HT-29 (cell line): Measurements from ENCODE around the gene ERRFI1. TPM values are rescaled to one million over a fixed set of nuclear protein-coding genes. Genes with fewer than 3 reads are reported as not detected.
"Not testable (repeated sequence)": the region's sequence is repeated elsewhere in the genome, so short reads cannot be mapped to it uniquely, and the experiment has no call there.

Experiments used
- DNase-seq: peaks from one replicate; pipeline ENCODE4 v3.0.0-alpha.2; 2015; ENCODE audit warnings: low spot score
- small RNA-seq: library from RNA; depleted of rRNA; stranded (forward); fragments of <200 nt; gene quantifications from one replicate; pipeline ENCODE3, GENCODE V24; 2014
- total RNA-seq: library from RNA; depleted of rRNA; stranded (reverse); fragments of >200 nt; shearing (Covaris generic); gene quantifications from 2 replicates; pipeline ENCODE4 v1.2.3, GENCODE V29; 2014; rRNA removed

The ERRFI1 gene
- total RNA-seq, 1 experiment from 2014 or later, result 76.1 TPM

GRCh38 chr1:7972285-7972684 is 53.8 kb downstream of the ERRFI1 start:
- no peak for DNase-seq

GRCh38 chr1:7971024-7971423 is 55.1 kb downstream of the ERRFI1 start:
- DNase-seq, result no peak

DNA sequence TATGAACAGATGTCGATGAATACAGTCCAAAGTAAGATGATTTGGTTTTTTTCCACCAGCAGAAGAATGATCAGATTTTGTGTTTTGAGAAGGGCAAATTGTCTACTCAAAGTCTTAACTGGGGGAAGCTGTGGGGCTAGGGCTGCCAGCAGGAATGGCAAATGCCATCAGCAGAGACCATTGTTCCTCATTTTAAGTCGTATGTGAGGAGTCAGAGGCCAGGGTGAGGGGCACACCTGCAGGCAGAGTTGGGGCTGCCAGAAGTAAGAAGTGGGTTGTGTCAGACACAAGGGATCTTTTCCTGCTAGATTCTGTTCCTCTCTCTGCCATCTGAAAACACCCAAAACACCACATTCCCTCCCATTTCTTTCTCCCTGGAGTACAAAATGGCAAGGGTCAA is 55.9 kb downstream of the ERRFI1 start:
- DNase-seq, result no peak

GRCh38 chr1:7967651-7968050 is 58.5 kb downstream of the ERRFI1 start:
- no peak for DNase-seq

- DNase-seq, result no peak
Measured at GRCh38 chr1:7967196-7967595, 58.9 kb downstream of the ERRFI1 start.

DNA sequence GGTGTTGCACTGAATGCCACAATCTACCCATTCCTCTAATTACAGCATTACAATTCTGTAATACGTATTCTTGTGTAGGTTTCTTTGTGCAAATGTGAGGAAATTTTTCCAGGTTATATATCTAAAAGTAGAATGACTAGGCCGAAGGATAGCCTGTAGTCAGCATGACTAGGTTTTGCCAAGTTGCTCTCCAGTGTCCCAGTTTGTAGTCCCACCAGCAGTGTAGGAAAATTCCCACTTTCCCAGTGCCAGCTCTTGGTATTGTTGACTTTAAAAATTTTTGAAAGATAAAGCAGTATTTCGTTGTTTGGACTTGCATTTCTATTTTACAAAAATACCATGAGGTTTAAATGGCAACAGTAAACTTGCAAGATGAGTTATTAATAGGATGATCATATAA is 61.6 kb downstream of the ERRFI1 start:
- DNase-seq, result no peak

- not testable (repeated sequence) for DNase-seq
Measured at GRCh38 chr1:7963841-7964240, 62.3 kb downstream of the ERRFI1 start.

- not testable (repeated sequence) for DNase-seq
Measured at GRCh38 chr1:7963378-7963730, 62.8 kb downstream of the ERRFI1 start.

DNA sequence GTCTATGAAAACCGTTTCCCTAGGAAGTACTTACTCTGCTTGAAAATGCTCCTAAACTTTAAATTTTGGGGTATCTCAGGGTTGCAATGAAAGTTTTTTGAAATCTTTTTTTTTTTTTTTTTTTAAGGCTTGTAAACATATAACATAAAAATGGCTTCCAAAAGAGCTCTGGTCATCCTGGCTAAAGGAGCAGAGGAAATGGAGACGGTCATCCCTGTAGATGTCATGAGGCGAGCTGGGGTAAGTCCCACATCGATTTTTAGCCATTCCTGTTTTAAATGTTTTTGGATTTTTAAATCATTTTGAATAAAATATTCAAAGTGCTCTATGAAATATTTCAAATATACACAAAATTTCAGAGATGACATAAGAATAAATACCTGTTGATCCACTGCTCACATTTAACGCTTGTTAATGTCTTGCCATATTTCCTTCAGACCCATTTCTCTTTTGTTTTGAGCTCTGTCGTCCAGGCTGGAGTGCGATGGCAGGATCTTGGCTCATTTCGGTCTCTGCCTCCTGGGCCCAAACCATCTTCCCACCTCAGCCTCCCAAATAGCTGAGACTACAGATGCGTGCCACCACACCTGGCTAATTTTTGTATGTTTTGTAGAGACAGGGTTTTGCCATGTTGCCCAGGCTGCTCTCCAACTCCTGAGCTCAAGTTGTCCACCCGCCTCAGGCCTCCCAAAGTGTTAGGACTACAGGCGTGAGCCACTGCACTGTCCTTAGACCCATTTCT is 63.3 kb downstream of the ERRFI1 start:
- no peak for DNase-seq

- DNase-seq, result no peak
Measured at GRCh38 chr1:7962014-7962335, 64.1 kb downstream of the ERRFI1 start.

Small RNA genes within 50 kb of the gene (small RNA-seq; reads per million reads assigned to genes)
- not detected for gene RF00019

Other genes starting within 250 kb of the ERRFI1 start
- gene PER3, start 242.0 kb downstream of the ERRFI1 start, total RNA-seq, result 3.2 and 3.9 TPM in 2 replicates
- gene UTS2, start 173.2 kb downstream of the ERRFI1 start, total RNA-seq, result not detected in 2 replicates
- not detected in 2 replicates for gene TNFRSF9, start 85.5 kb downstream of the ERRFI1 start, total RNA-seq
- gene PARK7, start 64.6 kb downstream of the ERRFI1 start, total RNA-seq, result 189 and 198 TPM in 2 replicates